A673 (cell line): Measurements from ENCODE around the gene SHC3. TPM values are rescaled to one million over a fixed set of nuclear protein-coding genes. Genes with fewer than 3 reads are reported as not detected.

Experiments used
- BruUV-seq: library from RNA; stranded (reverse); fragments of 400-500 nt; replicated peaks from 2 replicates; lab custom pipeline; 2021; lab: Mats Ljungman, UMichigan
- CTCF ChIA-PET: fragments of 300-600 bp; sonication (Branson Sonifier 250); formaldehyde crosslinking; loops from one replicate; lab custom pipeline; 2022; ENCODE audit warnings: antibody characterized with exemption; lab: Charles Lee
- POLR2A ChIA-PET: fragments of 300-600 bp; sonication (Branson Sonifier 250); formaldehyde crosslinking; loops from one replicate; lab custom pipeline; 2022; ENCODE audit warnings: antibody characterized with exemption; ENCODE audit not compliant: low non-redundant PET; lab: Charles Lee
- DNase-seq: peaks from one replicate; pipeline ENCODE4 v3.0.0-alpha.2; 2015; ENCODE audit warnings: low spot score
- H3K27ac ChIP-seq: fragments of 200-600 bp; sonication (generic); 2 replicates; pipeline ENCODE4 v1.5.1; 2016; ENCODE audit warnings: mixed run types, low read depth, mild to moderate bottlenecking, mixed read lengths, antibody characterized with exemption, low read length; ENCODE audit not compliant: poor library complexity, severe bottlenecking
- H3K27me3 ChIP-seq: fragments of 200-600 bp; sonication (generic); replicated peaks from 2 replicates; pipeline ENCODE4 v1.6.1; 2017; ENCODE audit warnings: mixed run types, low read depth, mild to moderate bottlenecking, mixed read lengths, antibody characterized with exemption, low read length; ENCODE audit not compliant: insufficient read depth, poor library complexity
- H3K36me3 ChIP-seq: fragments of 200-600 bp; sonication (generic); 2 replicates; pipeline ENCODE4 v1.6.1; 2016; ENCODE audit warnings: mixed run types, mild to moderate bottlenecking, mixed read lengths, antibody characterized with exemption, low read length; ENCODE audit not compliant: insufficient read depth, poor library complexity, severe bottlenecking
- H3K4me1 ChIP-seq: fragments of 200-600 bp; sonication (generic); 2 replicates; pipeline ENCODE4 v1.6.1; 2017; ENCODE audit warnings: mixed run types, mild to moderate bottlenecking, mixed read lengths, antibody characterized with exemption, low read length; ENCODE audit not compliant: insufficient read depth, poor library complexity, severe bottlenecking
- H3K4me3 ChIP-seq: fragments of 200-600 bp; sonication (generic); 2 replicates; pipeline ENCODE4 v1.5.1; 2016; ENCODE audit warnings: low read depth, mixed run types, mild to moderate bottlenecking, mixed read lengths, low read length; ENCODE audit not compliant: poor library complexity, severe bottlenecking
- H3K9me3 ChIP-seq: fragments of 200-600 bp; sonication (generic); 2 replicates; pipeline ENCODE4 v1.6.1; 2016; ENCODE audit warnings: mixed run types, low read depth, mild to moderate bottlenecking, mixed read lengths, antibody characterized with exemption, low read length; ENCODE audit not compliant: poor library complexity, severe bottlenecking
- CTCF ChIP-seq: fragments of 300-800, 200-600 bp; sonication (generic); conservative IDR thresholded peaks from 2 replicates; pipeline ENCODE4 v1.5.1; 2017; ENCODE audit warnings: low read depth, mild to moderate bottlenecking, antibody characterized with exemption, low read length, moderate library complexity, mixed read lengths
- EZH2 ChIP-seq: fragments of 200-600 bp; sonication (generic); IDR thresholded peaks from 2 replicates; pipeline ENCODE4 v1.6.1; 2017; ENCODE audit warnings: borderline replicate concordance, low read depth, mild to moderate bottlenecking, mixed read lengths, antibody characterized with exemption, low read length; ENCODE audit not compliant: poor library complexity, severe bottlenecking
- intact Hi-C: fragments of 100-400 bp; cut with micrococcal nuclease; formaldehyde crosslinking; loops from one replicate; pipeline ENCODE4 v1.10.0; 2022; ENCODE audit not compliant: unreplicated experiment
- total RNA-seq: library from RNA; stranded (reverse); gene quantifications from 2 replicates; pipeline ENCODE4 v1.2.3, GENCODE V29; 2021

Gene SHC3
- total RNA-seq, 1 experiment from 2014 or later = 6.6 TPM

DNA sequence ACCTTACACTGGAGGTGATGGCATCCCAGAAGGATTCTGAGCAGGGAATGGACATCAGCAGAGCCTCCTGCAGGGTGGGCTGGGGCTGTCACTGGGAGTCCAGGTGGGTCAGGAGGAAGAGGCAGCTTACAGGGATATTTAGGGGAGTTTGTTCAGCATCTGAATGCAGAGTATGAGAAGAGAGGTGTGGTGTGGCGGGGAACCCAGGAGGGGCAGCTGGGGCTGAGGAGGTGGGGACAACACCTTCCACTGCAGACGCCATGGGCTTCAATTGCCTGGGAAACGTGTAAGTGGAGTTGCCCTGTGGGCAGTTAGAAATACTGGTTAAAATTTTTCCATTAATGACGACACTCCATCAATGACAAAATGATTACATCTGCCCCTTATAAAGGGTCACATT lies 153.9 kb downstream of the SHC3 start:
- Histone ChIP-seq H3K27ac (no peak overlapping the region), H3K4me3 (no peak overlapping the region), H3K27me3 (no peaks in the 10 kb centered on the region), H3K9me3 (peaks cover 6% of the 10 kb centered on the region), H3K36me3 (no peaks in the 10 kb centered on the region), H3K4me1 (no peaks in the 10 kb centered on the region)
- ChIA-PET POLR2A (no interaction called here), CTCF (no interaction called here)
- intact Hi-C loops = no loop called here
- TF ChIP-seq CTCF = no peak
- no peak for TF ChIP-seq EZH2
- DNase-seq = no peak
- BruUV-seq = no TSS peak

DNA sequence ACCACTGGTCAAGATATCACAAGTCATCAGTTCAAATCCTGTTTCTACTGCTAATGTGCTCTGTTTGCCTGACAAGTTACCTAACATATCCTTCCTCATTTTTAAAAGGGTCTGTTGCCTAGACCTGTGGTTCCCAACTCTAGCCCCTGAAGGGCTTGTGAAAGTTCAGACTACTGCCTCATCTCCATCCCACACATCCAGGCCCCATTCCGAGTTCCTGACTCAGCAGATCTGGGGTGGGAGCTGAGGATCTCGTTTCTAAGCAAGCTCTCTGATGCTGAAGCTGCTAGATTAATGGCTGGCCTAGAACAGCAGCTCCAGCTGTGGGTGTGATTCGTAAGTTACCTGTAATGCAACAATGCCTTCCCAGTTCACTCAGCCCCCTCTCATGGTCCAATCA lies 154.9 kb downstream of the SHC3 start:
- intact Hi-C loops = no loop called here

DNA sequence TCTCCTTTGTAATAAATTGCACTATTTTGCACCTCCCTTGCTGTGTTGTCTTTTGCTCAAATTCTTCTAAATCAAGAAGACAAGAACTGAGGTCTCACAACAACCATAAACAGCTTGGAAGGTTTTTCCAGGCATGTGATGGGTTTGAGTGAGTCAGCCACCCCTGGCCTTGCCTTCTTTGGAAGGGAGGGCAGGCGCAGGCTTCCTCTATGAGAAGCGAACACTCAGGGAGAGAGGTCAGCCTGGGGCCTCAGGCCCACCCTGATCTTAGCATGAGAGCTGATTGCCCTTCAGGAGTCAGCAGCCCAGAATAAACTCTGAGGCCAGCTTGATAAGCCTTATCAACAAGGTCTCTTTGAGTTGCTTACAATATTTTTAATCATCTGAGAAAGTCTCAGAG lies 155.7 kb downstream of the SHC3 start:
- Histone ChIP-seq H3K27ac (no peak overlapping the region), H3K27me3 (no peaks in the 10 kb centered on the region), H3K4me3 (no peak overlapping the region), H3K9me3 (no peaks in the 10 kb centered on the region), H3K4me1 (no peaks in the 10 kb centered on the region), H3K36me3 (no peaks in the 10 kb centered on the region)
- intact Hi-C loops = no loop called here
- ChIA-PET POLR2A (no interaction called here), CTCF (no interaction called here)
- BruUV-seq = no TSS peak
- DNase-seq = no peak
- TF ChIP-seq CTCF = no peak
- TF ChIP-seq EZH2 = no peak

More for the DNA sequence above, 154.9 kb downstream of the SHC3 start:
- no TSS peak for BruUV-seq
- Histone ChIP-seq H3K9me3 (no peaks in the 10 kb centered on the region), H3K27me3 (no peaks in the 10 kb centered on the region), H3K27ac (no peak overlapping the region), H3K36me3 (no peaks in the 10 kb centered on the region), H3K4me1 (no peaks in the 10 kb centered on the region), H3K4me3 (no peak overlapping the region)
- no peak for DNase-seq
- POLR2A ChIA-PET = no interaction called here
- CTCF ChIA-PET = no interaction called here
- TF ChIP-seq CTCF (no peak), EZH2 (no peak)
